GM21825 (cell line): ENCODE results near the gene SLC25A52.
"Not testable (repeated sequence)": the region's sequence is repeated elsewhere in the genome, so short reads cannot be mapped to it uniquely, and the experiment has no call there.

ENCODE experiments used
- ATAC-seq: cut with Tn5 transposase; IDR thresholded peaks from one replicate; pipeline ENCODE4 v1.9.1; 2021; ENCODE audit warnings: mild to moderate bottlenecking, moderate library complexity; ENCODE audit not compliant: unreplicated experiment

SLC25A52 gene

DNA sequence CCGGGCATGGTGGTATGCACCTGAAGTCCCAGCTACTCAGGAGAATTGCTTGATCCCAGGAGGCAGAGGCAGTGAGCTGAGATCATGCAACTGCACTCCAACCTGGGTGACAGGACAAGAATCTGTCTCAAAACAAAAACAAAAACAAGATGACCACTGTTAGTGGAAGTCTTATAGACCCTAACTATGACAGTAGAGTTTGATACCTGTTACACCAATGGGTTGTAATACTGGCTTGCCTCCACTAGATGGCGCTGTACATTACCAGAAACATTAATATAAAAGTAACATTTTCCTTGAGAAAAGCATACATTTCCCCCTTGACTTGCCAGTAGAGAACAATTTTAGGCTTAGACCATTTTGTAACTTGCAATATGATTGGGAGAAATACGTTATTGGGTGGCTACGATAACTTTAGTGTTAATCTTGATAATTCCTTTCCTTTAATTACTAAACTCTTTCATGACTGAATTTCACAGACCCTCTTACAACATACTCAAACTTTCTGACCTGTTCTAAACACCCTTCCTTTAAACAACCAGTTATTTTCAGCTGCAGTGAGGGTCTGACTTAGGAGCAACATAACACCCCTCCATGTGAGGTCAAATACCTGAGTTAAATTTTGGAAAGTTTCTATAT, 19.5 kb downstream of the SLC25A52 start:
- ATAC-seq = no peak

DNA sequence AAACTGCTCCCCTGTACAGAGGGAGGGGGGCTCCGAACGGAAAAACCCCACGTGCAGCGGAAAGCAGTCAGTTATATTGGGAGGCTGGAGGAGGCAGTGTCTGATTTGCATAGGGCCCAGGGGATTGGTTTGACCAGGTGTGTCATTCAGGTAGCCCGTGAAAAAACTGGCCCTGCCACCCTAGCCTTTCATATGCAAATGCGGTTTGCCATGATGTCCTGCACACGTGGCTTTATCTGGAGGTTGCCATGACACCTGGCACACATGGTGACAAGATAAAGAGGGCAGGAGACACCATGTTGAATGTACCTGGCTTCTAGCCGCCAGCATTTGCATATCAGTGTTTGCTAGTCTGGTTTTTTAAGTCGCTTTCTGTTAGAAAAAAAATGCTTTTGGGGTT, 20.5 kb downstream of the SLC25A52 start:
- no peak for ATAC-seq

DNA sequence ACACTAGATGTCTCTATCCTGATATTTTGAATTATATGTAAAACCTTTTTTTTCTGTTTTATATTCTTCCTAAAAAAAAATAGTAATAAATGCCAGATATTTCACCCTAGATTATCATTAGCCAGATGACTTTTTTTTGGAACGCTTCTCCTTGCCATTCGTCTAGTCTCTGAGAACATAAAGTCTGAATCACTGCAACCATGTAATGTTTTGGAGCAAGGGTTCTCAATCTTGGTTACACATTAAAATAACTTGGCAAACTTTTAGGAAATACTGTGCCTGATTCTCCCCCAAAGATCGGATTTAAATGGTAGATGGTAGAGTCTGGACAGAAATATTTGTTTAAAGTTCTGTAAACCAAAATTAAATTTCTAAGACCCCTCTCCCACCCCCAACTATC, 21.0 kb downstream of the SLC25A52 start:
- no peak for ATAC-seq

DNA sequence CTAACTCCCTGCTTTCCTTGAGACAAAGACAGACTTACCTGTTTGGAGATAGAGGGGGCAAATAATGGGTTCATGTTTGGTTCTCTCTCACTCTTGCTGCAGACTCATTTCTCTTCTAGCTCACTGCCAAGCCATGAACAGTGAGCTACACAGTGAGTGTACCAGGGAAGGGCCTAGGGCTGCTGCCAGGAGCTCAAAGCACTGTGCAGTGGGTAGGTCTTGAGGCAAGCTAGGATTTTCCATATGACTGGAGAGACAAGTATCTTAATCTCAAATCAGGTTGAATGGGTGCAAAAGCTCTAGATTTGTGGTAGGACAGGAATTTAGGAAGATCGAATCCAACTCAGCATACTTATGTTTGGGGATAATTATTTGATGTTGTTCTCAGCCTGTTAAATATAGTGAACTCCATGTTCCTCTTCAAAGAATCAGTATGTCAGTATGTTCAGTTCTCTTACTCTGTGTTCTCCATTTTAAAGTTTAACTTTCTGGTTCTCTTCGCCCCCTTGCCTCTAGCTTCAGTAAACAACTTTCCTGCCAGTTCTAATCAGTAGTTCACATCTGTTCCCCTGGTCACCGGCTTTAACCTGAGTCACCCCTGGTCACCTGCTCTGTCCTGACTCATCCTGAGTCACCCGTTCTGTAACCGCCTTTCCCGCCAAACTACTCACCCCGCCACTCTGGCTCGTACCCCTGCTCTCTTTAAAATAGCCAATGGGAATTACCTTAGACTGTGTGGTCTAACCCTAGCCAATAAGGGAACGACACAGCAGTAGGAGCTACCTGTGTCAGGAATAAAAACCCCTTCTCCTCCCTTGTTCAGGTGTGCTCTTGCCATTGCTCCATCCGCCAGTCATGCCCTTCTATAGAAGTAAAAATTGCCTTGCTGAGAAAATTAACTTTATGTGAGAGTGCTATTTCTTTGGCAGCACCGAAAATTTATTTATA, 21.9 kb downstream of the SLC25A52 start:
- ATAC-seq = no peak

DNA sequence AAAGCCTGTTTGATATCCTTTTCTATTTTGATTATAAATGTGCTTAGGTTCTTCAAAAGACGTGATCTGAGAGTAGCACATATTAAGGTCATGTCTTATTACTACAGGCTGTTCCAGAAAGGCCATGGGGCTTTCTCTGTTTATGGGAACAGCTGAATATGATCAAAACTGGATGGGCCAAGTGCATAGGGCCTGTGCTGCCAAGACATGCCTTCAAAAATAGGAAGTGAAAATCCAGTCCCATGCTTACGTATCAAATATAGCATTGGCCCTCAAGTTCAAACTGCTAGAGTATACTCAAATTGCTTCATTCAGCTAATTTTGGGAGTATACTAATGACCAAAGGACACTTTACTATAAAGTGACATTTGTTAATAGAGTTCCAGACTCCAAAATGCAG, 24.1 kb downstream of the SLC25A52 start:
- peak; percentile 63 for ATAC-seq

DNA sequence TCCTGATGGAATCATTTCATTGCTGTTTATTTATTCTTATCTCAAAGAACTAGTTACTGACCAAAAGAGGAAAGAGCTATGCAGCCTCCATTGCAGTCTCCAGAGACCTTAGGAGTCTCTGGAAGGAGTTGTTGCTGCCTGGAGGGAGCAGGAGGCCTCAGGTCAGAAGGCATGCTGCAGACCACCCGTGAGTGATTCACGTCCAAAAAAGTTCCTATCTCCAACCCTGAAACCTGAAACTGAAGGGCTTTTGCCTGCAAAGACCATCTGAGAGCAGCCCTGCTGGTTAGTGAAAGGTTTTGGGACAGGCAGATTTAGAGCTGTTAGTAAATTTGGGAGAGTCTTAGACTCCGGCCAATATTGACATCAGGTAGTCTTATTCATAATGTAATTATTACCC, 29.1 kb downstream of the SLC25A52 start:
- ATAC-seq = no peak

DNA sequence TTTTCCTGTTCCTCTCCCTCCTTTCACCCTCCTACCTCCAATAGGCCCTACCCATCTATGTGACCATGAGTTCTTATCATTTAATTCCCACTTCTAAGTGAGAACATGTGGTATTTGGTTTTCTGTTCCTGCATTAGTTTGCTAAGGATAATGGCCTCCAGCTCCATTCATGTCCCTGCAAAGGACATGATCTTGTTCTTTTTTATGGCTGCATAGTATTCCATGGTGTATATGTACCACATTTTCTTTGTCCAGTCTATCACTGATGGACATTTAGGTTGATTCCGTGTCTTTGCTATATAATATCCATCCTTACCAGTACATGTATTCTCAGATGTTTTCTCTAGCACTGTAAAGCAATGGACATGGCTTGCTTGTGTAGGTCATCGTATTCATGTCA, 31.5 kb downstream of the SLC25A52 start:
- not testable (repeated sequence) for ATAC-seq

DNA sequence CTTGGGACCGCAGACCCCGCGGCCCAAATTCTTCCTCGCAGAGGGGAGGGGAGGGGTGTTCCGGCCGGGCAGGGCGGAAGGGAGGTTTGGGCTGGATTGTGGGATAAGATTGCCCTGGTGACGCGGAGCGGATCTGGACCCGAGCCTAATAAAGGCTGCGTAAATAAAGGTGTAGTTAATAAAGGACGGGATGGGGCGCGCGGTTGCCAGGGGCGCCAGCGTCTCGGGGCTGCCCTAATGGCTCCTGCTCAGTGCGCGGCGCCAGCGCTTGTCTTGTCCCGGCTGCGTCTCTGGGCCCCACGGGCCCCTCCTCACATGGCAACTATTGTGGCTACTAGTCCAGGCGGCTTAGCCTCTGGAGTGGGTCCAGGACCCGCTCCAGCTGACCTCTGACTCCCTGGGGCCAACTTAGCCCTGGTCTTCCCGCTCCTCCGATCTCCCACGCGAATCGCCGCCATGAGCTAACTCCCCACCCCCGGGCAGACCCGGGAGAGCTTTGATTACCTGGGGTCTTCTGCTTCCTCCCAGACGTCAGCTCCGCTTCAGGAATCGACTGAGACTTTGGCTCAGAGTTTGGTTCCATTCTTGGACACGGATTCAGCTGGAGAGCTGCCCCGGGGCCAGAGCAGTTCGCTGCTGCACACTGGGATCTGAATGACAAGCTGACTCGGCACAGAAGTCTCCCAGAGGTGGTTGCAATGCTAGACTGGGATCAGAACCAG, 36.5 kb downstream of the SLC25A52 start:
- no peak for ATAC-seq

DNA sequence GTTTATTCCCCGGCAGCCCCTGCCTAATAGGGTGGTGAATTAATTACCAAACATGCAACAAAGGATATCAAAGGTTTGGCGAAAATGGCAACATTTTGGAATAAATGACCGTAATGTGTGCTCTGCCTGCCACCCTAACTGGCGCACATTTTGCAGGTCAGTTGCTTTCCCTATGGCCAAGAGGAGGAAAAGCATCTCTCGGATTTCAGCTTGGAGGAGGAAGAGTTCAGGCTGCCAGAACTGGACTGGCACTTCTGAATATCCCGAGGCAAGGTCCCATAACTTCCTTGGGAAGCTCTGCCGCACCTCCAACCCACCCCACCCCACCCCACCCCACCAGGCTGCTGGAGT, 37.1 kb downstream of the SLC25A52 start:
- no peak for ATAC-seq

DNA sequence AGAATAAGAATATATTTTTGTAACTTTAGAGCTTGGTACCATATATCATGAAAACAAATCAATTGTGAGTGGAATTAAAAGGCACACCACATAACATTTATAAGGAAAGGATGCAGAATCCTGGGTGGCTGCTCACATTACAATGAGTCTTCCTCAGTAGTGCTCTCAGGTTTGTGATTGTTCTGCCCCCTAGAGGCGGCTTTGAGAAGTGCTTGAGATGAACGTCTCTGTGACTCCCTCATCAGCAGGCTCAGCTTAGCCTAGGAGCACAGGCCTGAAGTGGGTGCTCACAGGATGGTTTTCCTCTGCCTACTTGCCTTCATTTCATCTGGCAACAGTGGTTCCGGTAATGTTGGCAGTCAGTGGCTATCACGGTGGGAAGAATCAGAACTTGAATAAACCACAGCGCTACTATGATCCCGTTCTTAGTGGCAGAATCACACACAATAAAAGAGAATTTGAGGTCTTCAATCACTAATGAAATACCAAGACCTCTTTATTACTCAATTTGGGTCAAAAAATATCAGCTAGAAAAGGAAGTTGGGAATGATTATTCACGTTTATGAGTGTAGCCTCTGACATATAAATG, 38.2 kb downstream of the SLC25A52 start:
- ATAC-seq = peak; percentile 88

DNA sequence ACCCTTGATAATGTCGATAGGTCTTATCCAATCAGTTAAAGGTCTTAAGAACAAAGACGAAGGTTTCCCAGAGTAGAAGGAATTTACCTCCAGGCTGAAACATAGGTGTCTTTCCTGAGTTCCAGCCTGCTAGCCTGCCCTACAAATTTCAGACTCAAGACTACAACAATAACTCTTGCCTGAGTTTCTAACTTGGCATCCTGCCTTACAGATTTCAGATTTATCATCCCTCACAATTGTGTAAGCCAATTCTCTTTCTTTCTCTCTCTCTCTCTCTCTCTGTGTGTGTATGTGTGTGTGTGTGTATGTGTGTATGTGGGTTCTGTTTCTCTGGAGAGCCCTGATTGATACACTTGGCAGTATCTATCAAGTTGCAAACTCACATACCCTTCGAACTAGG, 39.1 kb downstream of the SLC25A52 start:
- no peak for ATAC-seq

DNA sequence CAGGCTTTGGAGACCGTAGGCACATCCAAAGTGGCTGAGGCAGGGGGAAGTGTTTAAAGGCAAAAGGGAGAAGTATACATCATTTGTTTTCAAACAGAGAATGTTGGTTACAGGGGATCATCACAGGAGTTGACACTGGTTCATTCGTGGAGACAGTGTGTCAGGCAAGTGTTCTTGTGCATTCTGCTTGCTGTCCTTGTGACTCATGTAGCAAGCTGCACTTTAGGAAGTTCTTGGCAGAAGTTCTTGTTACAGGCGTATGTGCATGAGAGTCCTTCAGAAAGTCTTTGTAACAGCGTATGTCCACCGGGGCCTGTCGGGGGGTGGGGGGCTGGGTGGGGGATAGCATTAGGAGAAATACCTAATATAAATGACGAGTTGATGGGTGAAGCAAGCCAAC, 39.8 kb downstream of the SLC25A52 start:
- no peak for ATAC-seq

DNA sequence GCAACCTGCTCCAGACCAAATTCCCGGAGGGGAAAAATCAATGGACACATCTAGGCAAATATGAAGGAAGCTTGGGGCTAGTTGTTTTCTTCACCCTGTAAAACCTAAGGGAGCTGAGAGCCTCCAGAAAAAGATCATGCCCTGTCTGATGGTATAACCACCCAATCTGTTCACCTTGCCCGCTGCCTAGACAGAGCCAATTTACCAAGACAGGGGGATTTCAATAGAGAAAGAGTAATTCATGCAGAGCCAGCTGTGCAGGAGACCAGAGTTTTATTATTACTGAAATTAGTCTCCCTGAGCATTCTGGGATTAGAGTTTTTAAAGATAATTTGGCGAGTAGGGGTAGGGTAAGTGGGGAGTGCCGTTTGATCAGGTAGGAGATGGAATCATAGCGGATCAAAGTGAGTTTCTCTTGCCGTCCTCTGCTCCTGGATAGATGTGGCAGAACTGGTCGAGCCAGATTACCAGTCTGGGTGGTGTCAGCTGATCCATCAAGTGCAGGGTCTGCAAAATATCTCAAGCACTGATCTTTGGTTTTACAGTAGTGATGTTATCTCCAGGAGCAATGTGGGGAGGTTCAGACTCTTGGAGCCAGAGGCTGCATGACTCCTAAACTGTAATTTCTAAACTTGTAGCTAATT, 41.2 kb downstream of the SLC25A52 start:
- ATAC-seq = no peak

DNA sequence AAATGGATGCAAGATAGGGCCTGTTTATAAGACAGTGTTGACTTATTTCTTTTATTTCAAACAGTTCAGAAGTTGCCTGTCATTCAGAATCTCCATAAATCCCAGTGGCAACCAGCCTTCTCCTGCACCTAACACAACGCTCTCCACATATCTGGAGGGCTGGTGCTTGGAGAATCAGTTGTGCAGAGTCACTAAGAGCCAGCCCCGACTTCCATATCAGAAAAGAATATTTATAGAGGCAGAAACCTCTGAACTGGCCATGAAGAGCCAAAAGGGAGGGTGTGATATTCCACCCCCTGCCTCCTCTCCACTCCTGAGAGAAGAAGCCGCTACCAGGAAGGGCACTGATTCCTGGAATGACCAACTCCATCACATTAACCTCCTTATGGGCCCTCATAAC, 42.3 kb downstream of the SLC25A52 start:
- ATAC-seq = no peak

DNA sequence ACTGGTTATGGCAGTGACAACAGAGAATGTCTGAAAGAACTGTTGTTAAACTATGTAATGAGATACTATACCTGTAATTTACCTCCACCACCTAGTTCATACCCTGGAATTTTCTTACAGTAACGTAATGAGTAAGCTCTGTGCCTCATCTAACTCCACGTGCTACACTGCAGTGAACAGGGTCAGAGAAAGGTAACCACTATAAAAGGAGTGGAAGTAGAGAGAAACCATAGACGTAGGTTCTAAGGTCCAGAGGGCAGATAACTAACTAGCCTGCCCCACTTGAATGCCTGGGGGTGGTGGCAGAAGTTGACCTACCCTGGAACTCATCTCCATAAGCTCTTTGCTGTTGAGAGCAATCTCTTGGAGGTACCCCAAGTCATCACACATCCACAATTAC, 44.3 kb downstream of the SLC25A52 start:
- no peak for ATAC-seq

DNA sequence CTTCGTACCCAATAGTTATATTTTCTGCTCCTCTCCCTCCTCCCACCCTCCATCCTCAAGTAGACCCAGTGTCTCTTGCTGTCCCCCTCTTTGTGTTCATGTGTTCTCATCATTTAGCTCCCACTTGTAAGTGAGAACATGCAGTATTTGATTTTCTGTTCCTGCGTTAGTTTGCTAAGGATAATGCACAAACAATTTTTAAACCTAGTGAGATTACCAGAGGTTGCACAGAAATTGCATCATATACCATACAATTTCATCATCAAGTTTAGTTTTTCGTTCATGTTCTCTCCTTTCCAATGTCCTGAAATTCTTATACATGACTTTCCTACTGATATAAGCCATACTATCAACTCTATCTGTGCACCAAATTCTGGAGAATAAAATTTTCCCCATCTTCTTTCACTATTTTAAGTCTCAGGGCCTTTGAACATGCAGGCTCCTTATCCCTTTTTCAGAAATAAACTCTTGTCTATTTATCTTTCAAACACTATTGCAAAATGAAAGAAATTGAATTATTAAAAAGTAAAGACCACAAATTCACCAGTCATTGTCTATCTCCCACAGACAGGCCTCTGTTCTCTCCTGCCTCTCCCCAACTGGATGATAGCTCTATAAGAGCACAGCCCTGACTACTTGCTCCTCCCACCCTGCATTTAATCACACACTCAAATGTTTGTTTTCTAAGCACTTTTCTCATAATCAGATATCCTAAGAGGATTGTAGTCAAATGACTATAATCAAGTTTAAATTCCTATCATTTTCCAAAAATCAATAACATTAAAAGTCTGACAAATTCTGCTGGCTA, 49.1 kb downstream of the SLC25A52 start:
- no peak for ATAC-seq

DNA sequence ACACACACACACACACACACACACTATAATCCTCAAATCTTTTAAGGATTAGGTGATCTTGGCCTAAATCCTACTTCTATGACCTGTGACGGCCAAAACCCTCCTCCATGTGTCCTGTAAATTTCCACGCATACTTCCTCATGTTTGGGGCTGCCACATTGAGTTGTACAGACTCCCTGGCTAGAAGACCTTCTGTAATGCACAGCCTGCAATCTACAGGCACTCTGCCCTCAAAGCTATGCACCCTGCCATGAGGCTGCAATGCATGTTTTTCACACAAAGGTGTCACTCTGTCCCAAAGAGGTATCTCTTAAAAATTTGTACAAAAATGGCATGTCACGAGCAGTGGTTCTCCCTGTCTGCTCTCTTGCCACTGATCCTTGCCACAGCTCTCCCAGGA, 49.9 kb downstream of the SLC25A52 start:
- ATAC-seq = no peak
